Measurements from ENCODE around the gene NUDT3.
"Not testable (repeated sequence)": the region's sequence is repeated elsewhere in the genome, so short reads cannot be mapped to it uniquely, and the experiment has no call there.

NUDT3 gene

GRCh38 chr6:34378470-34378869, 14.0 kb downstream of the NUDT3 start:
- Histone ChIP-seq H3K4me3 (ENCODE audit: low read length) (no peak overlapping the region), H3K36me3 (ENCODE audit: insufficient read depth, low read depth, low read length) (no peaks in the 10 kb centered on the region; the same call in 1 of the 2 replicates), H3K9me3 (ENCODE audit: insufficient read depth, low read depth, low read length) (no peaks in the 10 kb centered on the region), H3K9ac (ENCODE audit: low read depth, low read length) (no peak overlapping the region), H3K4me1 (ENCODE audit: insufficient read depth, low read length) (no peaks in the 10 kb centered on the region), H3K27ac (ENCODE audit: low read length) (no peak overlapping the region), H3K27me3 (ENCODE audit: insufficient read depth, low read length) (no peaks in the 10 kb centered on the region)

GRCh38 chr6:34377984-34378383, 14.5 kb downstream of the NUDT3 start:
- Histone ChIP-seq H3K4me1 (ENCODE audit: insufficient read depth, low read length) (no peaks in the 10 kb centered on the region), H3K27ac (ENCODE audit: low read length) (no peak overlapping the region), H3K9me3 (ENCODE audit: insufficient read depth, low read depth, low read length) (no peaks in the 10 kb centered on the region), H3K4me3 (ENCODE audit: low read length) (no peak overlapping the region), H3K9ac (ENCODE audit: low read depth, low read length) (no peak overlapping the region), H3K27me3 (ENCODE audit: insufficient read depth, low read length) (no peaks in the 10 kb centered on the region), H3K36me3 (ENCODE audit: insufficient read depth, low read depth, low read length) (no peaks in the 10 kb centered on the region; the same call in 1 of the 2 replicates)

- not testable (repeated sequence) for H3K27ac ChIP-seq (ENCODE audit: low read length); H3K9me3 ChIP-seq (ENCODE audit: insufficient read depth, low read depth, low read length); H3K27me3 ChIP-seq (ENCODE audit: insufficient read depth, low read length); H3K4me1 ChIP-seq (ENCODE audit: insufficient read depth, low read length); H3K9ac ChIP-seq (ENCODE audit: low read depth, low read length); H3K4me3 ChIP-seq (ENCODE audit: low read length); H3K36me3 ChIP-seq (ENCODE audit: insufficient read depth, low read depth, low read length)
These were observed 14.9 kb downstream of the NUDT3 start for GRCh38 chr6:34377571-34377970.

GRCh38 chr6:34375833-34376232, 16.6 kb downstream of the NUDT3 start:
- H3K9ac ChIP-seq (ENCODE audit: low read depth, low read length) = no peak overlapping the region
- H3K4me3 ChIP-seq (ENCODE audit: low read length) = no peak overlapping the region
- H3K27me3 ChIP-seq (ENCODE audit: insufficient read depth, low read length) = no peaks in the 10 kb centered on the region
- no peaks in the 10 kb centered on the region for H3K4me1 ChIP-seq (ENCODE audit: insufficient read depth, low read length)
- no peaks in the 10 kb centered on the region for H3K9me3 ChIP-seq (ENCODE audit: insufficient read depth, low read depth, low read length)
- H3K27ac ChIP-seq (ENCODE audit: low read length) = no peak overlapping the region
- H3K36me3 ChIP-seq (ENCODE audit: insufficient read depth, low read depth, low read length) = no peaks in the 10 kb centered on the region; the same call in 1 of the 2 replicates

- Histone ChIP-seq H3K9ac (ENCODE audit: low read depth, low read length) (no peak overlapping the region), H3K9me3 (ENCODE audit: insufficient read depth, low read depth, low read length) (no peaks in the 10 kb centered on the region), H3K27ac (ENCODE audit: low read length) (no peak overlapping the region), H3K4me3 (ENCODE audit: low read length) (no peak overlapping the region), H3K27me3 (ENCODE audit: insufficient read depth, low read length) (no peaks in the 10 kb centered on the region), H3K36me3 (ENCODE audit: insufficient read depth, low read depth, low read length) (no peaks in the 10 kb centered on the region), H3K4me1 (ENCODE audit: insufficient read depth, low read length) (no peaks in the 10 kb centered on the region)
These were observed 18.0 kb downstream of the NUDT3 start for GRCh38 chr6:34374508-34374907.

GRCh38 chr6:34374069-34374468, 18.4 kb downstream of the NUDT3 start:
- no peaks in the 10 kb centered on the region for H3K9me3 ChIP-seq (ENCODE audit: insufficient read depth, low read depth, low read length)
- H3K27ac ChIP-seq (ENCODE audit: low read length) = no peak overlapping the region
- H3K9ac ChIP-seq (ENCODE audit: low read depth, low read length) = no peak overlapping the region
- no peaks in the 10 kb centered on the region for H3K36me3 ChIP-seq (ENCODE audit: insufficient read depth, low read depth, low read length)
- H3K4me3 ChIP-seq (ENCODE audit: low read length) = no peak overlapping the region
- H3K27me3 ChIP-seq (ENCODE audit: insufficient read depth, low read length) = no peaks in the 10 kb centered on the region
- H3K4me1 ChIP-seq (ENCODE audit: insufficient read depth, low read length) = no peaks in the 10 kb centered on the region

GRCh38 chr6:34373511-34373910, 19.0 kb downstream of the NUDT3 start:
- H3K4me1 ChIP-seq (ENCODE audit: insufficient read depth, low read length) = no peaks in the 10 kb centered on the region
- no peaks in the 10 kb centered on the region for H3K36me3 ChIP-seq (ENCODE audit: insufficient read depth, low read depth, low read length)
- H3K9me3 ChIP-seq (ENCODE audit: insufficient read depth, low read depth, low read length) = no peaks in the 10 kb centered on the region
- H3K27ac ChIP-seq (ENCODE audit: low read length) = no peak overlapping the region
- no peak overlapping the region for H3K4me3 ChIP-seq (ENCODE audit: low read length)
- H3K9ac ChIP-seq (ENCODE audit: low read depth, low read length) = no peak overlapping the region
- no peaks in the 10 kb centered on the region for H3K27me3 ChIP-seq (ENCODE audit: insufficient read depth, low read length)

- not testable (repeated sequence) for H3K36me3 ChIP-seq (ENCODE audit: insufficient read depth, low read depth, low read length); H3K27me3 ChIP-seq (ENCODE audit: insufficient read depth, low read length); H3K9me3 ChIP-seq (ENCODE audit: insufficient read depth, low read depth, low read length); H3K27ac ChIP-seq (ENCODE audit: low read length); H3K4me1 ChIP-seq (ENCODE audit: insufficient read depth, low read length); H3K4me3 ChIP-seq (ENCODE audit: low read length); H3K9ac ChIP-seq (ENCODE audit: low read depth, low read length)
These were observed 20.6 kb downstream of the NUDT3 start for GRCh38 chr6:34371865-34372264.

- Histone ChIP-seq H3K4me1 (ENCODE audit: insufficient read depth, low read length) (no peaks in the 10 kb centered on the region), H3K27me3 (ENCODE audit: insufficient read depth, low read length) (no peaks in the 10 kb centered on the region), H3K9me3 (ENCODE audit: insufficient read depth, low read depth, low read length) (no peaks in the 10 kb centered on the region), H3K9ac (ENCODE audit: low read depth, low read length) (no peak overlapping the region), H3K27ac (ENCODE audit: low read length) (no peak overlapping the region), H3K4me3 (ENCODE audit: low read length) (no peak overlapping the region), H3K36me3 (ENCODE audit: insufficient read depth, low read depth, low read length) (no peaks in the 10 kb centered on the region)
These were observed 22.1 kb downstream of the NUDT3 start for GRCh38 chr6:34370361-34370760.

- H3K36me3 ChIP-seq (ENCODE audit: insufficient read depth, low read depth, low read length) = no peaks in the 10 kb centered on the region
- H3K27ac ChIP-seq (ENCODE audit: low read length) = no peak overlapping the region
- no peak overlapping the region for H3K9ac ChIP-seq (ENCODE audit: low read depth, low read length)
- H3K27me3 ChIP-seq (ENCODE audit: insufficient read depth, low read length) = no peaks in the 10 kb centered on the region
- no peak overlapping the region for H3K4me3 ChIP-seq (ENCODE audit: low read length)
- H3K9me3 ChIP-seq (ENCODE audit: insufficient read depth, low read depth, low read length) = no peaks in the 10 kb centered on the region
- no peaks in the 10 kb centered on the region for H3K4me1 ChIP-seq (ENCODE audit: insufficient read depth, low read length)
These were observed 23.1 kb downstream of the NUDT3 start for GRCh38 chr6:34369385-34369784.

GRCh38 chr6:34366639-34366921, 25.9 kb downstream of the NUDT3 start:
- Histone ChIP-seq H3K9ac (ENCODE audit: low read depth, low read length) (no peak overlapping the region), H3K9me3 (ENCODE audit: insufficient read depth, low read depth, low read length) (no peaks in the 10 kb centered on the region), H3K4me3 (ENCODE audit: low read length) (no peak overlapping the region), H3K27me3 (ENCODE audit: insufficient read depth, low read length) (no peaks in the 10 kb centered on the region), H3K27ac (ENCODE audit: low read length) (no peak overlapping the region), H3K4me1 (ENCODE audit: insufficient read depth, low read length) (peaks cover 6% of the 10 kb centered on the region), H3K36me3 (ENCODE audit: insufficient read depth, low read depth, low read length) (no peaks in the 10 kb centered on the region)

- H3K27ac ChIP-seq (ENCODE audit: low read length); H3K4me1 ChIP-seq (ENCODE audit: insufficient read depth, low read length); H3K27me3 ChIP-seq (ENCODE audit: insufficient read depth, low read length); H3K36me3 ChIP-seq (ENCODE audit: insufficient read depth, low read depth, low read length); H3K9me3 ChIP-seq (ENCODE audit: insufficient read depth, low read depth, low read length); H3K4me3 ChIP-seq (ENCODE audit: low read length); H3K9ac ChIP-seq (ENCODE audit: low read depth, low read length): not testable (repeated sequence)
These were observed 26.5 kb downstream of the NUDT3 start for GRCh38 chr6:34365781-34366638.

Data from iPS-20b (cell line).